Measurements from ENCODE around the gene NNMT.

- no peak for TF ChIP-seq CTCF (IDR thresholded peaks at IDR 0.05 in 4 of 5, conservative IDR thresholded peaks at IDR 0.05 in 1 of 5)
- TF ChIP-seq POLR2A (IDR thresholded peaks at IDR 0.05): no peak
Observed at GRCh38 chr11:114354076-114354475, 57.9 kb downstream of the NNMT start.

Measured in gastrocnemius medialis (tissue), 4 donors.